GM12878 (cell line): ENCODE data around the gene PGF. TPM values are rescaled to one million over a fixed set of nuclear protein-coding genes. Genes with fewer than 3 reads are reported as not detected.

Experiments
- ATAC-seq: fragments of 200-7000 bp; cut with Tn5 transposase; 3 replicates; pipeline ENCODE4 v1.9.1; 2020; ENCODE audit warnings: mild to moderate bottlenecking, moderate library complexity
- BruUV-seq: library from RNA; stranded (reverse); fragments of 400-500 nt; replicated peaks from 2 replicates; lab custom pipeline; 2021; lab: Mats Ljungman, UMichigan
- CTCF ChIA-PET: fragments of 300-600 bp; sonication (Branson Sonifier 250); formaldehyde crosslinking; extraction: SDS; loops from one replicate; lab custom pipeline; 2021; ENCODE audit warnings: inconsistent platforms; lab: Yijun Ruan, JAX
- POLR2A ChIA-PET: fragments of 350-600 bp; formaldehyde crosslinking; extraction: SDS; loops from one replicate; lab custom pipeline; 2021; ENCODE audit warnings: inconsistent platforms; lab: Charles Lee
- RAD21 ChIA-PET: fragments of 300-600 bp; sonication (Branson Sonifier 250); formaldehyde crosslinking; loops from one replicate; lab custom pipeline; 2023; ENCODE audit warnings: antibody characterized with exemption; ENCODE audit not compliant: unreplicated experiment; lab: Charles Lee
- SMC1A ChIA-PET: fragments of 300-600 bp; sonication (Branson Sonifier 250); formaldehyde crosslinking; loops from one replicate; lab custom pipeline; 2023; ENCODE audit not compliant: unreplicated experiment, uncharacterized antibody; lab: Charles Lee
- DNase-seq: peaks from one replicate; pipeline ENCODE4 v3.0.0-alpha.2; 2011; ENCODE audit warnings: low read depth, low spot score
- FAIRE-seq: peaks from 3 replicates; lab custom pipeline; 2011; peaks lifted over from hg19 to GRCh38; lab: Jason Lieb, UNC
- H2AFZ ChIP-seq: 2 replicates; pipeline ENCODE4 v1.6.0; 2011; ENCODE audit warnings: low read depth, low read length, control low read depth; ENCODE audit not compliant: control insufficient read depth
- H3K27ac ChIP-seq: 2 replicates; pipeline ENCODE4 v1.5.1; 2011; ENCODE audit warnings: control low read depth; ENCODE audit not compliant: control insufficient read depth, insufficient read depth
- H3K27me3 ChIP-seq, 2 experiments: replicated peaks in 1 of 2; 2 replicates each; pipeline versions ENCODE4 v1.6.0 to v1.6.1; 2011; ENCODE audit warnings: low read length in 1 of 2; ENCODE audit not compliant: control insufficient read depth in 2 of 2, insufficient read depth in 2 of 2
- H3K36me3 ChIP-seq, 2 experiments: 2 replicates each; pipeline ENCODE4 v1.5.1; 2011; ENCODE audit warnings: low read length in 1 of 2; ENCODE audit not compliant: control insufficient read depth in 2 of 2, insufficient read depth in 2 of 2
- H3K4me1 ChIP-seq: 2 replicates; pipeline ENCODE4 v1.6.1; 2011; ENCODE audit warnings: mild to moderate bottlenecking, low read length, moderate library complexity, mixed read lengths; ENCODE audit not compliant: control insufficient read depth, insufficient read depth
- H3K4me2 ChIP-seq: 2 replicates; pipeline ENCODE4 v1.6.0; 2011; ENCODE audit warnings: control low read depth; ENCODE audit not compliant: control insufficient read depth, insufficient read depth
- H3K4me3 ChIP-seq: fragments of 200-600 bp; sonication (generic); 2 replicates; pipeline ENCODE4 v1.5.1; 2016
- H3K79me2 ChIP-seq: 2 replicates; pipeline ENCODE4 v1.6.0; 2011; ENCODE audit warnings: low read length; ENCODE audit not compliant: control insufficient read depth, insufficient read depth
- H3K9ac ChIP-seq: 2 replicates; pipeline ENCODE4 v1.8.0; 2011; ENCODE audit warnings: low read length, control low read depth, mixed read lengths; ENCODE audit not compliant: control insufficient read depth, insufficient read depth
- H3K9me3 ChIP-seq: replicated peaks from 3 replicates; pipeline ENCODE4 v1.5.1; 2011; ENCODE audit warnings: mild to moderate bottlenecking, low read length; ENCODE audit not compliant: control insufficient read depth, insufficient read depth
- H4K20me1 ChIP-seq: 2 replicates; pipeline ENCODE4 v1.6.0; 2011; ENCODE audit not compliant: control insufficient read depth, insufficient read depth
- ATF7 ChIP-seq: fragments of 450-650 bp; IDR thresholded peaks from 2 replicates; pipeline ENCODE4 v1.6.1; 2016; ENCODE audit warnings: low read depth, mild to moderate bottlenecking
- NFYA ChIP-seq: IDR thresholded peaks from 2 replicates; pipeline ENCODE4 v1.6.1; 2011; ENCODE audit warnings: low read depth, mild to moderate bottlenecking, low read length, improper control_type of control experiment, borderline replicate concordance
- POLR2A ChIP-seq: IDR thresholded peaks from 2 replicates; pipeline ENCODE4 v1.6.1; 2011; ENCODE audit warnings: low read depth, mild to moderate bottlenecking, low read length
- SMAD1 ChIP-seq: fragments of 450-650 bp; IDR thresholded peaks from 2 replicates; pipeline ENCODE4 v1.6.1; 2018; ENCODE audit warnings: mild to moderate bottlenecking, low read depth; ENCODE audit not compliant: partially characterized antibody
- ZBED1 ChIP-seq: IDR thresholded peaks from 2 replicates; pipeline ENCODE4 v1.6.1; 2016; ENCODE audit warnings: borderline replicate concordance
- WGBS: methylation state at CpG from one replicate; pipeline ENCODE4 v1.1.6; 2016; ENCODE audit warnings: low lambda C conversion rate; ENCODE audit not compliant: insufficient replicate concordance, insufficient coverage; ENCODE audit errors: missing lambda C conversion rate; 5-methylcytosine and 5-hydroxymethylcytosine counted together
- in situ Hi-C: fragments of 300-500 bp; cut with MboI; formaldehyde crosslinking; loops from 9 replicates; pipeline ENCODE4 v1.14.3; 2018; ENCODE audit warnings: mixed read lengths
- intact Hi-C: fragments of 100-400 bp; cut with micrococcal nuclease; formaldehyde crosslinking; loops from one replicate; pipeline ENCODE4 v1.14.2; 2022; ENCODE audit not compliant: unreplicated experiment
- polyA plus RNA-seq, 11 experiments: library from polyadenylated mRNA; depleted of rRNA in 4 of 11; unstranded in 6 of 11; stranded (reverse) in 5 of 11; fragments of >200 nt; fragmentation: Nextera tagmentation in 4 of 11; fragmentation: Illumina TruSeq in 1 of 11; extraction: Ambion mirVana in 4 of 11; extraction: Trizol in 1 of 11; gene quantifications; 1 replicate in 1 of 11; 2 replicates in 10 of 11; pipeline versions ENCODE4 v1.2.1 to v1.2.3, GENCODE V29; 2011 to 2016; ENCODE audit warnings: inconsistent platforms in 2 of 11, missing spikeins in 2 of 11, low read depth in 1 of 11
- total RNA-seq, 4 experiments: library from RNA; depleted of rRNA in 3 of 4; stranded (reverse); fragments of >200 nt in 3 of 4; fragmentation: Illumina TruSeq in 1 of 4; extraction: Trizol in 1 of 4; gene quantifications; 2 replicates each; pipeline versions ENCODE4 v1.2.1 to v1.2.3, GENCODE V29; 2013 to 2021
- TF ChIP-seq, protein P1 (sequence below): IDR thresholded peaks from 2 replicates; pipeline ENCODE4 v1.6.1; 2012; ENCODE audit warnings: low read length, inconsistent platforms
- TF ChIP-seq, protein P2 (sequence below): fragments of 450-650 bp; IDR thresholded peaks from 2 replicates; pipeline ENCODE4 v1.6.1; 2016; ENCODE audit warnings: mild to moderate bottlenecking
- TF ChIP-seq, protein P3 (sequence below): IDR thresholded peaks from 2 replicates; pipeline ENCODE4 v1.6.1; 2011; ENCODE audit warnings: low read depth, low read length, improper control_type of control experiment, borderline replicate concordance

Gene PGF
- total and polyA plus RNA-seq, 10 of the 15 experiments (the other 5 are each of a cell fraction or from before 2014, with no cell fraction given), result 0.11 to 5.5 (median 0.63) TPM

DNA sequence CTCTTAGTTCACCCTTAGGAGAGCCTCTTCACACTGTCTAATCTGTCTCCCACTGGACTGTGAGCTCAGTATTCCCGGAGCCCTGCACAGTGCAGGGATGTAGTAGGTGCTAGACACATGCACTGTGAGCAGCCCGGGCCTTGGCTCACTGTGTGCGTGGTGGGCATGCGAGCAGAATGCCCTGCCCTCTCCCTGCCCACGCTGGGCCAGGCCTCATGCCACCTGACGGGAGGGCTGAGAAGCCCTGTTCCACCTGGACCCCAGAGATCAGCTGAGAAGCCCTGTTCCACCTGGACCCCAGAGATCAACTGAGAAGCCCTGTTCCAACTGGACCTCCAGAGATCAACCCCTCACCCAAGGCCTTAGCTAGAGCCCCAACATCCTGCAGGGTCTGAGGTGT lies 43.3 kb downstream of the PGF start:
- CTCF ChIA-PET, result interaction anchor here (0.6 to 26.0 kb wide), 5 partner anchors 9 to 389 kb away, joined by 3 to 552 read pairs (median 4); no protein-coding TSS in a partner anchor
- Histone ChIP-seq H2AFZ (no peak overlapping the region), H3K36me3 (no peaks in the 10 kb centered on the region; a peak in 1 of 4 replicates), H3K4me1 (no peaks in the 10 kb centered on the region), H3K9me3 (no peaks in the 10 kb centered on the region), H4K20me1 (no peaks in the 10 kb centered on the region), H3K4me2 (no peak overlapping the region), H3K79me2 (no peaks in the 10 kb centered on the region), H3K9ac (no peak overlapping the region), H3K27ac (no peak overlapping the region), H3K27me3 (no peaks in the 10 kb centered on the region), H3K4me3 (no peak overlapping the region)
- BruUV-seq, result no TSS peak
- in situ Hi-C loops (no loop called here), intact Hi-C loops (no loop called here)
- TF ChIP-seq, protein P1, sequence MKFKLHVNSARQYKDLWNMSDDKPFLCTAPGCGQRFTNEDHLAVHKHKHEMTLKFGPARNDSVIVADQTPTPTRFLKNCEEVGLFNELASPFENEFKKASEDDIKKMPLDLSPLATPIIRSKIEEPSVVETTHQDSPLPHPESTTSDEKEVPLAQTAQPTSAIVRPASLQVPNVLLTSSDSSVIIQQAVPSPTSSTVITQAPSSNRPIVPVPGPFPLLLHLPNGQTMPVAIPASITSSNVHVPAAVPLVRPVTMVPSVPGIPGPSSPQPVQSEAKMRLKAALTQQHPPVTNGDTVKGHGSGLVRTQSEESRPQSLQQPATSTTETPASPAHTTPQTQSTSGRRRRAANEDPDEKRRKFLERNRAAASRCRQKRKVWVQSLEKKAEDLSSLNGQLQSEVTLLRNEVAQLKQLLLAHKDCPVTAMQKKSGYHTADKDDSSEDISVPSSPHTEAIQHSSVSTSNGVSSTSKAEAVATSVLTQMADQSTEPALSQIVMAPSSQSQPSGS, result no peak
- TF ChIP-seq, protein P2, sequence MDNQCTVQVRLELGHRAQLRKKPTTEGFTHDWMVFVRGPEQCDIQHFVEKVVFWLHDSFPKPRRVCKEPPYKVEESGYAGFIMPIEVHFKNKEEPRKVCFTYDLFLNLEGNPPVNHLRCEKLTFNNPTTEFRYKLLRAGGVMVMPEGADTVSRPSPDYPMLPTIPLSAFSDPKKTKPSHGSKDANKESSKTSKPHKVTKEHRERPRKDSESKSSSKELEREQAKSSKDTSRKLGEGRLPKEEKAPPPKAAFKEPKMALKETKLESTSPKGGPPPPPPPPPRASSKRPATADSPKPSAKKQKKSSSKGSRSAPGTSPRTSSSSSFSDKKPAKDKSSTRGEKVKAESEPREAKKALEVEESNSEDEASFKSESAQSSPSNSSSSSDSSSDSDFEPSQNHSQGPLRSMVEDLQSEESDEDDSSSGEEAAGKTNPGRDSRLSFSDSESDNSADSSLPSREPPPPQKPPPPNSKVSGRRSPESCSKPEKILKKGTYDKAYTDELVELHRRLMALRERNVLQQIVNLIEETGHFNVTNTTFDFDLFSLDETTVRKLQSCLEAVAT, result no peak
- TF ChIP-seq ATF7 (no peak), POLR2A (no peak), ZBED1 (no peak), SMAD1 (no peak), NFYA (no peak)
- TF ChIP-seq, protein P3, sequence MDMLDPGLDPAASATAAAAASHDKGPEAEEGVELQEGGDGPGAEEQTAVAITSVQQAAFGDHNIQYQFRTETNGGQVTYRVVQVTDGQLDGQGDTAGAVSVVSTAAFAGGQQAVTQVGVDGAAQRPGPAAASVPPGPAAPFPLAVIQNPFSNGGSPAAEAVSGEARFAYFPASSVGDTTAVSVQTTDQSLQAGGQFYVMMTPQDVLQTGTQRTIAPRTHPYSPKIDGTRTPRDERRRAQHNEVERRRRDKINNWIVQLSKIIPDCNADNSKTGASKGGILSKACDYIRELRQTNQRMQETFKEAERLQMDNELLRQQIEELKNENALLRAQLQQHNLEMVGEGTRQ, result no peak
- DNase-seq, result no peak
- RAD21 ChIA-PET, result no interaction called here
- FAIRE-seq, result no peak
- ATAC-seq, result no peak
- WGBS, result 26% methylated on average over 6 of the region's 6 CpGs
- POLR2A ChIA-PET, result no interaction called here
- SMC1A ChIA-PET, result interaction anchor here (1.0 to 1.4 kb wide), 2 partner anchors 9 to 81 kb away, joined by 3 read pairs; no protein-coding TSS in a partner anchor
